Transverse colon (tissue), 1 donor: Measurements from ENCODE around the gene MINDY1.

ENCODE experiments used
- EP300 ChIP-seq: sonication (generic); formaldehyde crosslinking; IDR thresholded peaks from one replicate; pipeline ENCODE4 v1.6.1; 2017; ENCODE audit warnings: antibody characterized with exemption, low read depth
- POLR2A ChIP-seq: fragments of 450-650 bp; IDR thresholded peaks from one replicate; pipeline ENCODE4 v1.6.1; 2016; ENCODE audit warnings: antibody characterized with exemption, mild to moderate bottlenecking, moderate library complexity

DNA sequence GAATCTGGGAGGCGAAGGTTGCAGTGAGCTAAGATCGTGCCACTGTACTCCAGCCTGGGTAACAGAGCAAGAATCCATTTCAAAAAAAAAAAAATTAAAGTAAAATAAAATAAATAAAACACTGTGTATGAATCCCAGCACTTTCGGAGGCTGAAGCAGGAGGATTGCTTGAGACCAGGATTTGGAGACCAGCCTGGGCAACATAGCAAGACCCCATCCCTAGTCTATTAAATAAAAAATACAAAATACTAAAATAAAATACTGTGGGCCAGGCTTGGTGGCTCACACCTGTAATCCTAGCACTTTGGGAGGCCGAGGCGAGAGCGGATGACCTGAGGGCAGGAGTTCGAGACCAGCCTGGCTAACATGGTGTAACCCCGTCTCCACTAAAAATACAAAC is 25.5 kb upstream of the MINDY1 start:
- no peak for TF ChIP-seq EP300
- no peak for TF ChIP-seq POLR2A
